Body of pancreas (tissue), 4 donors: Measurements from ENCODE around the gene TEKTIP1. TPM values are rescaled to one million over a fixed set of nuclear protein-coding genes. Genes with fewer than 3 reads are reported as not detected.
"Not testable (repeated sequence)": the region's sequence is repeated elsewhere in the genome, so short reads cannot be mapped to it uniquely, and the experiment has no call there.

Experiments used
- ATAC-seq: fragments of 150-250 bp; one replicate; pipeline ENCODE4 v1.9.1; 2016
- DNase-seq, 4 donors: peaks; one replicate each; pipeline ENCODE4 v3.0.0-alpha.2; 2019
- H3K27ac ChIP-seq, 4 donors: fragments of 200-600 bp; sonication (generic); 1 replicate in 3 of 4; 2 replicates in 1 of 4; pipeline versions ENCODE4 v1.5.1 to v1.6.1; 2016 to 2019; ENCODE audit warnings: mild to moderate bottlenecking in 1 of 4, mixed read lengths in 1 of 4, moderate library complexity in 1 of 4
- H3K27me3 ChIP-seq, 2 donors: fragments of 200-600 bp; sonication (generic); one replicate each; pipeline ENCODE4 v1.6.0; 2016; ENCODE audit warnings: mild to moderate bottlenecking in 1 of 2
- H3K36me3 ChIP-seq, 2 donors: fragments of 200-600 bp; sonication (generic); replicated peaks in 1 of 2; 2 replicates each; pipeline ENCODE4 v1.5.1; 2016; ENCODE audit warnings: low read depth in 2 of 2; ENCODE audit not compliant: insufficient read depth in 1 of 2
- H3K4me1 ChIP-seq: fragments of 200-600 bp; sonication (generic); one replicate; pipeline ENCODE4 v1.6.0; 2016
- H3K4me3 ChIP-seq, 2 donors: fragments of 200-600 bp; sonication (generic); 1 replicate in 1 of 2; 2 replicates in 1 of 2; pipeline ENCODE4 v1.5.1; 2016 to 2019
- H3K9me3 ChIP-seq, 3 donors: fragments of 200-600 bp; sonication (generic); 1 replicate in 2 of 3; 2 replicates in 1 of 3; pipeline ENCODE4 v1.5.1; 2016
- CTCF ChIP-seq, 7 experiments: fragments of 450-650 bp in 4 of 7; fragments of 200-600 bp in 3 of 7; sonication (generic) in 3 of 7; IDR thresholded peaks; one replicate each; pipeline ENCODE4 v1.5.1; 2016 to 2019; ENCODE audit warnings: antibody characterized with exemption in 7 of 7
- POLR2A ChIP-seq, 3 donors: fragments of 450-650 bp; IDR thresholded peaks; one replicate each; pipeline ENCODE4 v1.6.1; 2016; ENCODE audit warnings: antibody characterized with exemption in 3 of 3, mild to moderate bottlenecking in 2 of 3
- WGBS, 2 donors: methylation state at CpG; one replicate each; pipeline ENCODE4 v1.1.5; 2017; 5-methylcytosine and 5-hydroxymethylcytosine counted together
- intact Hi-C: fragments of 100-400 bp; cut with DNase I; formaldehyde crosslinking; loops from one replicate; pipeline ENCODE4 v1.15.1; 2023
- total RNA-seq, 2 donors: library from RNA; depleted of rRNA; stranded (reverse); fragments of >200 nt; gene quantifications; one replicate each; pipeline ENCODE4 v1.1.0, GENCODE V29; 2016

TEKTIP1 gene
- total RNA-seq, 2 donors from 2014 or later, result 1.3 TPM; not detected in 1

- no peaks in the 10 kb centered on the region for H3K27me3 ChIP-seq
- no peak for TF ChIP-seq CTCF (IDR thresholded peaks at IDR 0.05)
- DNase-seq (no peak), ATAC-seq (no peak)
- H3K36me3 ChIP-seq, result peaks cover 0 to 14% of the 10 kb centered on the region in 2 donors
- no peak overlapping the region for H3K4me3 ChIP-seq
- H3K9me3 ChIP-seq, result no peaks in the 10 kb centered on the region
- intact Hi-C loops, result no loop called here
- 94 to 96% methylated on average over 9 to 20 of the region's 21 CpGs for WGBS, 2 donors
- no peak overlapping the region for H3K27ac ChIP-seq
- H3K4me1 ChIP-seq, result no peaks in the 10 kb centered on the region
These were observed 11.6 kb upstream of the TEKTIP1 start for GRCh38 chr19:3527238-3527910.

- peaks cover 0 to 16% of the 10 kb centered on the region in 2 donors for H3K36me3 ChIP-seq
- ATAC-seq, result no peak
- H3K4me3 ChIP-seq, result no peak overlapping the region
- WGBS, 2 donors, result 98% methylated on average over 13 of the region's 14 CpGs; no CpG with 5 or more reads in 1 of the 2 donors
- no peak overlapping the region for H3K27ac ChIP-seq
- DNase-seq, result no peak
- intact Hi-C loops, result no loop called here
- H3K27me3 ChIP-seq, result no peaks in the 10 kb centered on the region
- TF ChIP-seq CTCF (IDR thresholded peaks at IDR 0.05), result no peak
- no peak for TF ChIP-seq POLR2A (IDR thresholded peaks at IDR 0.05)
- no peaks in the 10 kb centered on the region for H3K9me3 ChIP-seq
- no peaks in the 10 kb centered on the region for H3K4me1 ChIP-seq
These were observed 10.9 kb upstream of the TEKTIP1 start for GRCh38 chr19:3528080-3528479.

GRCh38 chr19:3528539-3529211 is 10.3 kb upstream of the TEKTIP1 start:
- intact Hi-C loops, result no loop called here
- Histone ChIP-seq H3K27me3 (no peaks in the 10 kb centered on the region), H3K4me3 (no peak overlapping the region), H3K27ac (no peak overlapping the region), H3K36me3 (peaks cover 0 to 19% of the 10 kb centered on the region in 2 donors), H3K4me1 (no peaks in the 10 kb centered on the region), H3K9me3 (no peaks in the 10 kb centered on the region)
- WGBS, 2 donors, result 94 to 97% methylated on average over 20 of the region's 20 CpGs
- no peak for DNase-seq
- no peak for ATAC-seq
- TF ChIP-seq CTCF (IDR thresholded peaks at IDR 0.05) (no peak), POLR2A (IDR thresholded peaks at IDR 0.05) (no peak)

- H3K27ac ChIP-seq, ATAC-seq, H3K9me3 ChIP-seq, H3K27me3 ChIP-seq, DNase-seq, intact Hi-C loops, H3K4me3 ChIP-seq, H3K4me1 ChIP-seq: not testable (repeated sequence)
- peaks cover 0 to 22% of the 10 kb centered on the region in 2 donors for H3K36me3 ChIP-seq
- WGBS, 2 donors, result 86 to 93% methylated on average over 7 of the region's 7 CpGs
These were observed 9.7 kb upstream of the TEKTIP1 start for GRCh38 chr19:3529299-3529698.

GRCh38 chr19:3530389-3530788 is 8.6 kb upstream of the TEKTIP1 start:
- intact Hi-C loops, result no loop called here
- Histone ChIP-seq H3K27me3 (no peaks in the 10 kb centered on the region), H3K27ac (no peak overlapping the region), H3K9me3 (no peaks in the 10 kb centered on the region), H3K36me3 (peaks cover 0 to 27% of the 10 kb centered on the region in 2 donors), H3K4me3 (no peak overlapping the region), H3K4me1 (no peaks in the 10 kb centered on the region)
- TF ChIP-seq CTCF (IDR thresholded peaks at IDR 0.05) (no peak), POLR2A (IDR thresholded peaks at IDR 0.05) (no peak)
- ATAC-seq (no peak), DNase-seq (no peak)
- WGBS, 2 donors, result 98 to 99% methylated on average over 12 of the region's 12 CpGs
